GM23338 (cell line): Measurements from ENCODE around the gene SYNRG. TPM values are rescaled to one million over a fixed set of nuclear protein-coding genes. Genes with fewer than 3 reads are reported as not detected.
A peak's percentile ranks its signal among the peaks of the same experiment; 100 is the strongest.

ENCODE experiments used
- ATAC-seq: fragments of 200-7000 bp; cut with Tn5 transposase; 3 replicates; pipeline ENCODE4 v1.9.1; 2020
- DNase-seq: peaks from one replicate; pipeline ENCODE4 v3.0.0-alpha.2; 2015; ENCODE audit warnings: low spot score
- H2AFZ ChIP-seq: fragments of 200-600 bp; sonication (generic); 2 replicates; pipeline ENCODE4 v1.8.0; 2016; ENCODE audit warnings: antibody characterized with exemption, mild to moderate bottlenecking, moderate library complexity
- H3F3A ChIP-seq: fragments of 200-600 bp; sonication (generic); replicated peaks from 2 replicates; pipeline ENCODE4 v1.8.0; 2017; ENCODE audit warnings: antibody characterized with exemption, mixed run types, low read depth
- H3K27ac ChIP-seq: fragments of 200-600 bp; sonication (generic); 2 replicates; pipeline ENCODE4 v1.6.1; 2016; ENCODE audit warnings: low read depth
- H3K27me3 ChIP-seq: fragments of 200-600 bp; sonication (generic); 2 replicates; pipeline ENCODE4 v1.8.0; 2016; ENCODE audit warnings: mild to moderate bottlenecking, mixed run types, moderate library complexity; ENCODE audit not compliant: insufficient read depth
- H3K36me3 ChIP-seq: fragments of 200-600 bp; sonication (generic); 2 replicates; pipeline ENCODE4 v1.8.0; 2016; ENCODE audit warnings: mild to moderate bottlenecking; ENCODE audit not compliant: insufficient read depth
- H3K4me1 ChIP-seq: fragments of 200-600 bp; sonication (generic); 2 replicates; pipeline ENCODE4 v1.8.0; 2016; ENCODE audit warnings: mild to moderate bottlenecking, moderate library complexity; ENCODE audit not compliant: insufficient read depth
- H3K4me2 ChIP-seq: fragments of 200-600 bp; sonication (generic); 2 replicates; pipeline ENCODE4 v1.7.1; 2017; ENCODE audit warnings: mixed run types
- H3K4me3 ChIP-seq: fragments of 200-600 bp; sonication (generic); 2 replicates; pipeline ENCODE4 v1.6.1; 2016; ENCODE audit warnings: mixed run types
- H3K79me2 ChIP-seq: fragments of 200-600 bp; sonication (generic); replicated peaks from 2 replicates; pipeline ENCODE4 v1.8.0; 2017; ENCODE audit warnings: mild to moderate bottlenecking; ENCODE audit not compliant: insufficient read depth
- H3K9me2 ChIP-seq: fragments of 200-600 bp; sonication (generic); 2 replicates; pipeline ENCODE4 v1.8.0; 2017; ENCODE audit not compliant: insufficient read depth
- H4K20me1 ChIP-seq: fragments of 200-600 bp; sonication (generic); replicated peaks from 2 replicates; pipeline ENCODE4 v1.8.0; 2017; ENCODE audit warnings: mild to moderate bottlenecking; ENCODE audit not compliant: insufficient read depth
- H3K27ac Mint-ChIP-seq: 2 replicates; pipeline ENCODE4 v1.8.0; 2020; ENCODE audit warnings: inconsistent platforms, mild to moderate bottlenecking, moderate library complexity, mixed read lengths
- H3K27me3 Mint-ChIP-seq: 3 replicates; pipeline ENCODE4 v1.8.0; 2022; ENCODE audit warnings: low read depth, mild to moderate bottlenecking, moderate library complexity, mixed read lengths, inconsistent platforms; ENCODE audit not compliant: insufficient read depth, poor library complexity
- H3K36me3 Mint-ChIP-seq: 3 replicates; pipeline ENCODE4 v1.8.0; 2021; ENCODE audit warnings: low read depth, mild to moderate bottlenecking, inconsistent platforms, moderate library complexity, mixed read lengths
- H3K4me1 Mint-ChIP-seq: 3 replicates; pipeline ENCODE4 v1.8.0; 2020; ENCODE audit warnings: mild to moderate bottlenecking, inconsistent platforms, mixed read lengths
- H3K4me3 Mint-ChIP-seq: 3 replicates; pipeline ENCODE4 v1.8.0; 2021; ENCODE audit warnings: moderate library complexity, mild to moderate bottlenecking, inconsistent platforms, mixed read lengths
- H3K9me3 Mint-ChIP-seq: 3 replicates; pipeline ENCODE4 v1.8.0; 2020; ENCODE audit warnings: moderate library complexity, mild to moderate bottlenecking, inconsistent platforms, mixed read lengths
- CREB1 ChIP-seq: fragments of 250-450 bp; sonication (Bioruptor Pico); IDR thresholded peaks from 2 replicates; pipeline ENCODE4 v1.5.0; 2020; ENCODE audit warnings: low read depth, mild to moderate bottlenecking, moderate library complexity
- EZH2phosphoT487 ChIP-seq: fragments of 200-600 bp; sonication (generic); IDR thresholded peaks from one replicate; pipeline ENCODE4 v1.8.1; 2018; ENCODE audit warnings: antibody characterized with exemption; ENCODE audit not compliant: unreplicated experiment
- STAT1 ChIP-seq: IDR thresholded peaks from one replicate; pipeline ENCODE4 v1.6.1; 2016; ENCODE audit warnings: antibody characterized with exemption; ENCODE audit not compliant: unreplicated experiment
- polyA plus RNA-seq: library from polyadenylated mRNA; unstranded; fragments of >200 nt; fragmentation: Nextera tagmentation; extraction: Ambion mirVana; gene quantifications from 2 replicates; pipeline ENCODE4 v1.2.1, GENCODE V29; 2016
- total RNA-seq: library from RNA; depleted of rRNA; stranded (reverse); fragments of >200 nt; shearing (Covaris generic); gene quantifications from 2 replicates; pipeline ENCODE4 v1.2.3, GENCODE V29; 2014
- TF ChIP-seq, protein P1 (sequence below): fragments of 250-450 bp; sonication (Bioruptor Pico); IDR thresholded peaks from 2 replicates; pipeline ENCODE4 v1.5.0; 2020; ENCODE audit warnings: mild to moderate bottlenecking, moderate library complexity
- TF ChIP-seq, protein P2 (sequence below), 2 experiments: fragments of 200-600 bp in 1 of 2; sonication (generic) in 1 of 2; conservative IDR thresholded peaks; 2 replicates each; pipeline versions ENCODE4 v1.5.1 to v1.6.1; 2016 to 2017; ENCODE audit warnings: antibody characterized with exemption in 2 of 2, low read depth in 2 of 2, mild to moderate bottlenecking in 2 of 2, moderate library complexity in 1 of 2
- TF ChIP-seq, protein P3 (sequence below): IDR thresholded peaks from 2 replicates; pipeline ENCODE4 v1.6.1; 2016; ENCODE audit warnings: antibody characterized with exemption

Gene SYNRG
- total and polyA plus RNA-seq, 2 experiments from 2014 or later: 18.6 to 22.6 TPM

DNA sequence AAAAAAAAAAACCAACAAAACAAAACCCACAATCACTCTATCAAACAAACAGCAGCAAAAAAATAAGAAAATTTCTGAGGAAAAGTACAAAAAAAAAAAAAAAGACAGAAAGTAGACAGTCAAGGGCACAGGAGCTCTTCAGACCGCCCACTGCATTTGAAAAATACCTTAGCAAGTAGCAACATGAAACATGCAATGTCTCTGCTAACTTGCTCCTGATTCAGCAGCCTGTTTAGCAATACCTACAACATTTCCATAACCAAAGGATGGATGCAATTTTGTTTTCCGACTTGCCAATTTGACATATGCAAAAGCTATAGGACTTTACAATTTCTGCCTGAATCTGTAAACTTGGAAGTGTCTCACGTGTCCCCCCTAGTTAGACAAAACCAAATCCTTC, 57.4 kb downstream of the SYNRG start:
- Mint-ChIP-seq H3K27me3 (no peaks in the 10 kb centered on the region), H3K36me3 (peaks cover 4% of the 10 kb centered on the region; the same call in 1 of the 3 replicates), H3K4me1 (peaks cover 6% of the 10 kb centered on the region; the same call in 2 of the 3 replicates), H3K4me3 (no peak overlapping the region), H3K9me3 (no peaks in the 10 kb centered on the region), H3K27ac (peak overlapping the region; percentile 71)
- Histone ChIP-seq H3K36me3 (0 out of 2 replicates have a peak, but pooled peaks cover 2% of the 10 kb centered on the region), H3K4me3 (no peak overlapping the region), H3K9me2 (no peaks in the 10 kb centered on the region), H3K79me2 (no peaks in the 10 kb centered on the region), H3K27ac (no peak overlapping the region), H4K20me1 (no peaks in the 10 kb centered on the region), H3K4me1 (no peaks in the 10 kb centered on the region), H3K27me3 (no peaks in the 10 kb centered on the region), H3K4me2 (no peak overlapping the region), H3F3A (no peaks in the 10 kb centered on the region), H2AFZ (no peak overlapping the region)
- no peak for ATAC-seq
- TF ChIP-seq, protein P1, sequence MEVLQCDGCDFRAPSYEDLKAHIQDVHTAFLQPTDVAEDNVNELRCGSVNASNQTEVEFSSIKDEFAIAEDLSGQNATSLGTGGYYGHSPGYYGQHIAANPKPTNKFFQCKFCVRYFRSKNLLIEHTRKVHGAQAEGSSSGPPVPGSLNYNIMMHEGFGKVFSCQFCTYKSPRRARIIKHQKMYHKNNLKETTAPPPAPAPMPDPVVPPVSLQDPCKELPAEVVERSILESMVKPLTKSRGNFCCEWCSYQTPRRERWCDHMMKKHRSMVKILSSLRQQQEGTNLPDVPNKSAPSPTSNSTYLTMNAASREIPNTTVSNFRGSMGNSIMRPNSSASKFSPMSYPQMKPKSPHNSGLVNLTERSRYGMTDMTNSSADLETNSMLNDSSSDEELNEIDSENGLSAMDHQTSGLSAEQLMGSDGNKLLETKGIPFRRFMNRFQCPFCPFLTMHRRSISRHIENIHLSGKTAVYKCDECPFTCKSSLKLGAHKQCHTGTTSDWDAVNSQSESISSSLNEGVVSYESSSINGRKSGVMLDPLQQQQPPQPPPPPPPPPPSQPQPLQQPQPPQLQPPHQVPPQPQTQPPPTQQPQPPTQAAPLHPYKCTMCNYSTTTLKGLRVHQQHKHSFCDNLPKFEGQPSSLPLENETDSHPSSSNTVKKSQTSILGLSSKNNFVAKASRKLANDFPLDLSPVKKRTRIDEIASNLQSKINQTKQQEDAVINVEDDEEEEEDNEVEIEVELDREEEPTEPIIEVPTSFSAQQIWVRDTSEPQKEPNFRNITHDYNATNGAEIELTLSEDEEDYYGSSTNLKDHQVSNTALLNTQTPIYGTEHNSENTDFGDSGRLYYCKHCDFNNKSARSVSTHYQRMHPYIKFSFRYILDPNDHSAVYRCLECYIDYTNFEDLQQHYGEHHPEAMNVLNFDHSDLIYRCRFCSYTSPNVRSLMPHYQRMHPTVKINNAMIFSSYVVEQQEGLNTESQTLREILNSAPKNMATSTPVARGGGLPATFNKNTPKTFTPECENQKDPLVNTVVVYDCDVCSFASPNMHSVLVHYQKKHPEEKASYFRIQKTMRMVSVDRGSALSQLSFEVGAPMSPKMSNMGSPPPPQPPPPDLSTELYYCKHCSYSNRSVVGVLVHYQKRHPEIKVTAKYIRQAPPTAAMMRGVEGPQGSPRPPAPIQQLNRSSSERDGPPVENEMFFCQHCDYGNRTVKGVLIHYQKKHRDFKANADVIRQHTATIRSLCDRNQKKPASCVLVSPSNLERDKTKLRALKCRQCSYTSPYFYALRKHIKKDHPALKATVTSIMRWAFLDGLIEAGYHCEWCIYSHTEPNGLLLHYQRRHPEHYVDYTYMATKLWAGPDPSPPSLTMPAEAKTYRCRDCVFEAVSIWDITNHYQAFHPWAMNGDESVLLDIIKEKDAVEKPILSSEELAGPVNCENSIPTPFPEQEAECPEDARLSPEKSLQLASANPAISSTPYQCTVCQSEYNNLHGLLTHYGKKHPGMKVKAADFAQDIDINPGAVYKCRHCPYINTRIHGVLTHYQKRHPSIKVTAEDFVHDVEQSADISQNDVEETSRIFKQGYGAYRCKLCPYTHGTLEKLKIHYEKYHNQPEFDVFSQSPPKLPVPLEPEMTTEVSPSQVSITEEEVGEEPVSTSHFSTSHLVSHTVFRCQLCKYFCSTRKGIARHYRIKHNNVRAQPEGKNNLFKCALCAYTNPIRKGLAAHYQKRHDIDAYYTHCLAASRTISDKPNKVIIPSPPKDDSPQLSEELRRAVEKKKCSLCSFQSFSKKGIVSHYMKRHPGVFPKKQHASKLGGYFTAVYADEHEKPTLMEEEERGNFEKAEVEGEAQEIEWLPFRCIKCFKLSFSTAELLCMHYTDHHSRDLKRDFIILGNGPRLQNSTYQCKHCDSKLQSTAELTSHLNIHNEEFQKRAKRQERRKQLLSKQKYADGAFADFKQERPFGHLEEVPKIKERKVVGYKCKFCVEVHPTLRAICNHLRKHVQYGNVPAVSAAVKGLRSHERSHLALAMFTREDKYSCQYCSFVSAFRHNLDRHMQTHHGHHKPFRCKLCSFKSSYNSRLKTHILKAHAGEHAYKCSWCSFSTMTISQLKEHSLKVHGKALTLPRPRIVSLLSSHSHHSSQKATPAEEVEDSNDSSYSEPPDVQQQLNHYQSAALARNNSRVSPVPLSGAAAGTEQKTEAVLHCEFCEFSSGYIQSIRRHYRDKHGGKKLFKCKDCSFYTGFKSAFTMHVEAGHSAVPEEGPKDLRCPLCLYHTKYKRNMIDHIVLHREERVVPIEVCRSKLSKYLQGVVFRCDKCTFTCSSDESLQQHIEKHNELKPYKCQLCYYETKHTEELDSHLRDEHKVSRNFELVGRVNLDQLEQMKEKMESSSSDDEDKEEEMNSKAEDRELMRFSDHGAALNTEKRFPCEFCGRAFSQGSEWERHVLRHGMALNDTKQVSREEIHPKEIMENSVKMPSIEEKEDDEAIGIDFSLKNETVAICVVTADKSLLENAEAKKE (CRISPR knock-in tag): no peak
- TF ChIP-seq, protein P2, sequence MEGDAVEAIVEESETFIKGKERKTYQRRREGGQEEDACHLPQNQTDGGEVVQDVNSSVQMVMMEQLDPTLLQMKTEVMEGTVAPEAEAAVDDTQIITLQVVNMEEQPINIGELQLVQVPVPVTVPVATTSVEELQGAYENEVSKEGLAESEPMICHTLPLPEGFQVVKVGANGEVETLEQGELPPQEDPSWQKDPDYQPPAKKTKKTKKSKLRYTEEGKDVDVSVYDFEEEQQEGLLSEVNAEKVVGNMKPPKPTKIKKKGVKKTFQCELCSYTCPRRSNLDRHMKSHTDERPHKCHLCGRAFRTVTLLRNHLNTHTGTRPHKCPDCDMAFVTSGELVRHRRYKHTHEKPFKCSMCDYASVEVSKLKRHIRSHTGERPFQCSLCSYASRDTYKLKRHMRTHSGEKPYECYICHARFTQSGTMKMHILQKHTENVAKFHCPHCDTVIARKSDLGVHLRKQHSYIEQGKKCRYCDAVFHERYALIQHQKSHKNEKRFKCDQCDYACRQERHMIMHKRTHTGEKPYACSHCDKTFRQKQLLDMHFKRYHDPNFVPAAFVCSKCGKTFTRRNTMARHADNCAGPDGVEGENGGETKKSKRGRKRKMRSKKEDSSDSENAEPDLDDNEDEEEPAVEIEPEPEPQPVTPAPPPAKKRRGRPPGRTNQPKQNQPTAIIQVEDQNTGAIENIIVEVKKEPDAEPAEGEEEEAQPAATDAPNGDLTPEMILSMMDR (conservative IDR thresholded peaks at IDR 0.05; ENCODE audit: low read depth in 2 of 2): no peak
- DNase-seq: no peak

DNA sequence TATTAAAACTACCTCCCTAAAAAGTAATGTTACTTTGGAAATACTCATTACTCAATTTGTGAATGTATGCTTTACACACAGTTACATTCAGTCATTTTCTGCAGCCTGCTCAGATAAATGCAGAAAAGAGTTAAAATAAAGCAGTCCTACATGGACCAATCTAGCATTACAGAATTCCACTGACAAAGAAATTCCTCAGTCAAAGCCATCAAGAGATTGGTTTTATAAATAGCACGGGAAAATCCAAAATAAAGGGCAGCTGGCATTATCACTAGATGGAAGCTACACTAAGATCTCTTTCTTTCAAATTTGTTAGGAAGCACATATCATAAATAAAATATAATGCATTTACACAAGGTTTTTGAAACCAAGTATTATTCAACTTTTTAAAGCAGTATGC, 61.2 kb downstream of the SYNRG start:
- no peaks in the 10 kb centered on the region for H3K36me3 ChIP-seq
- no peak overlapping the region for H3K4me3 ChIP-seq
- no peak overlapping the region for H2AFZ ChIP-seq
- Mint-ChIP-seq H3K36me3 (peaks cover under 1% of the 10 kb centered on the region; the same call in 1 of the 3 replicates), H3K27me3 (peaks cover 3% of the 10 kb centered on the region), H3K27ac (no peak overlapping the region), H3K4me1 (peaks cover 13% of the 10 kb centered on the region), H3K9me3 (no peaks in the 10 kb centered on the region), H3K4me3 (no peak overlapping the region)
- peaks cover 2% of the 10 kb centered on the region; the same call in 1 of the 2 replicates for H3K4me1 ChIP-seq
- H3K27me3 ChIP-seq: no peaks in the 10 kb centered on the region
- no peaks in the 10 kb centered on the region for H4K20me1 ChIP-seq
- no peaks in the 10 kb centered on the region for H3K9me2 ChIP-seq
- no peak overlapping the region for H3K4me2 ChIP-seq
- ATAC-seq (no peak), DNase-seq (no peak)
- H3K79me2 ChIP-seq: no peaks in the 10 kb centered on the region
- no peak for TF ChIP-seq STAT1
- TF ChIP-seq, protein P3, sequence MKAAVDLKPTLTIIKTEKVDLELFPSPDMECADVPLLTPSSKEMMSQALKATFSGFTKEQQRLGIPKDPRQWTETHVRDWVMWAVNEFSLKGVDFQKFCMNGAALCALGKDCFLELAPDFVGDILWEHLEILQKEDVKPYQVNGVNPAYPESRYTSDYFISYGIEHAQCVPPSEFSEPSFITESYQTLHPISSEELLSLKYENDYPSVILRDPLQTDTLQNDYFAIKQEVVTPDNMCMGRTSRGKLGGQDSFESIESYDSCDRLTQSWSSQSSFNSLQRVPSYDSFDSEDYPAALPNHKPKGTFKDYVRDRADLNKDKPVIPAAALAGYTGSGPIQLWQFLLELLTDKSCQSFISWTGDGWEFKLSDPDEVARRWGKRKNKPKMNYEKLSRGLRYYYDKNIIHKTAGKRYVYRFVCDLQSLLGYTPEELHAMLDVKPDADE: no peak
- TF ChIP-seq CREB1 (CRISPR knock-in tag): no peak
- TF ChIP-seq EZH2phosphoT487: no peak
- 0 out of 2 replicates have a peak overlapping the region, but pooled peaks have one; percentile 2 for H3K27ac ChIP-seq
- H3F3A ChIP-seq: no peaks in the 10 kb centered on the region
